HG03571 (cell line): ENCODE measurements around the gene HTR5A.

Experiments
- ATAC-seq: cut with Tn5 transposase; IDR thresholded peaks from one replicate; pipeline ENCODE4 v1.9.1; 2021; ENCODE audit not compliant: unreplicated experiment

Gene HTR5A

GRCh38 chr7:155084969-155085368 is 14.8 kb downstream of the HTR5A start:
- ATAC-seq, result no peak

- no peak for ATAC-seq
Observed at GRCh38 chr7:155090684-155091083, 20.6 kb downstream of the HTR5A start.

- no peak for ATAC-seq
Observed at GRCh38 chr7:155093596-155093995, 23.5 kb downstream of the HTR5A start.

- no peak for ATAC-seq
Observed at GRCh38 chr7:155094636-155095135, 24.6 kb downstream of the HTR5A start.

- no peak for ATAC-seq
Observed at GRCh38 chr7:155097338-155097737, 27.2 kb downstream of the HTR5A start.

DNA sequence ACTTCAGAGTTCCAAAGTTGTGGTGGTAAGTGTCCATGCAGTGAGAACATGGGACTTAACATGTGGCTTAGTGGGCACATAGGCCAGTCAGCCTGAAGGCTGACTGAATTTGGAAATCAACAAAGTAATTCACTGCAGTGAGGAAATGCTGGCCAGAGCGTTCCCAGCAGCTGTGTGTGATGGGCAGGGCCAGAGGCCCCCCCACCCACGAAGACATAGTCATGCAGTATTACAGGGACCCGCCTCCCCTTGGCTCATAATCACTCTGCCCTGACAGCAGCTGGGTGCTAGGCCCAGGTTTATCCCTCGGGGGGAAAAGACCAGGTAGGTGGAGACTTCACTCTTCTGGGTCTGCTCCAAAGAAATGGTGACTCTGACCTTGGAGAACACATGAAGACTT is 33.7 kb downstream of the HTR5A start:
- no peak for ATAC-seq

GRCh38 chr7:155104913-155105312 is 34.8 kb downstream of the HTR5A start:
- ATAC-seq, result no peak

- no peak for ATAC-seq
Observed at GRCh38 chr7:155106356-155106755, 36.2 kb downstream of the HTR5A start.

GRCh38 chr7:155107126-155107525 is 37.0 kb downstream of the HTR5A start:
- no peak for ATAC-seq

GRCh38 chr7:155108144-155108901 is 38.2 kb downstream of the HTR5A start:
- ATAC-seq, result no peak

DNA sequence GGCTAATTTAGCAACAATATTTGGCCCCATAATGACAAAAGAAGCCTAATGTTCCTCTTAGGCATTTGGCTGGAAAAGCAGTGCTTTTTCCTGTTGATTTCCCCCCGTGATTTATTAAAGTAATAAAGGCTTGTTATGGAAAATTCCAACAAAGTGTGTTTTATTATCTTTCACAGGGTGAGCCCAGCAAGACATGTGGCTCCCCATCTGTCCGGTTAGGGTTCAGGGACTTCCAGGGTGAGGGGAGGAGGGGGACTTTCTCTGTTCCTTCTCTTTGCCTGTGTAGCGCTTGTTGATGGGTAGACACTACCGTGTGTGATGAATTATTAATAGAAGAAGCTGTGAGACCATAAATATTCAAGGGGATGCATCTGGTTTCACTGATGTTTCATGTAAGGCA is 39.0 kb downstream of the HTR5A start:
- no peak for ATAC-seq

- ATAC-seq, result no peak
Observed at GRCh38 chr7:155115288-155115687, 45.2 kb downstream of the HTR5A start.

DNA sequence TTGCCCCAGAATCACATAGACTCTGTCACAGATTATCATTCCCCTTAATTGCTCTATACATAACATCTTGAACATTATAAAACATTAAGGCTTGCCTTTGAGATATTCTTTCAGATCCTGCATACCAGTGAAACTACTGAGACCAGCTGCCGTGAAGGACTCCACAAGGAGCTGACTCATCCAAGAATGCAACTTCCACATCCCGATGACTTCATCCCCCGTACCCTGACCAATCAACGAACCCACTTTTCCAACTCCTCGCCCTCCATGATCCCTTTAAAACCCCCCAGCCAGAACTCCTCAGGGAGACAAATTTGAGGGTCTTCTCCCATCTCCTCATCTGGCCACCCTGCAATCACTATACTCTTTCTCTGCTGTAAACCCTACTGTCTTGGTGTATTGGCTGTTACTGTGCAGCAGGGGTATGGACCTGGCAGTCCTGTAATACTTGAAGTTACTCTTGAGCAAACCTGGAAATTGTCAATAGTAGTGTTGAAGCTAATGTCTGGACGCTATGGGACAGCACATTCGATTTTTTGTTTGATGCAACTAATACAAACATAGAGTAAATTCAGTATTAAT is 49.8 kb downstream of the HTR5A start:
- no peak for ATAC-seq

DNA sequence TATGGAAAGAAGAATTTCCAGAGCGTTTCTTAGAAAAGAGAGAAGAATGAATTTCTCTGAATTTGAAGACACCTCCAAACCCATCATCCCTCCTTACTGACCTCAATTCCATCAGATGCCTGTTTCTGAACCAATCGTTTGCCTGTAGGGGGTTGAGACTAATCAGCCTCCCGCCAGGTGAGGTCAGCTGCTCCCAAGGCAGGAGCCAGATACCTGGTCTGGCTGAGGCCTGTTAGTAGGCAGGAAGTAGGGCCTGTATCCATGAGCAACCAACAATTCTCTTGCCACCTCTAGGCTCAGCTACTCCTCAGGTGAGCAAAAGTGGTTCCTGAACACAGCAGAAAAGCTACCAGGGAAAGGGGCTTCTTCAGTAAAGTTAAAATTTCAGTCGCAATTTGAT is 50.3 kb downstream of the HTR5A start:
- no peak for ATAC-seq

- ATAC-seq, result no peak
Observed at GRCh38 chr7:155122831-155123230, 52.7 kb downstream of the HTR5A start.

- no peak for ATAC-seq
Observed at GRCh38 chr7:155123413-155123812, 53.3 kb downstream of the HTR5A start.

GRCh38 chr7:155124706-155125105 is 54.6 kb downstream of the HTR5A start:
- no peak for ATAC-seq

DNA sequence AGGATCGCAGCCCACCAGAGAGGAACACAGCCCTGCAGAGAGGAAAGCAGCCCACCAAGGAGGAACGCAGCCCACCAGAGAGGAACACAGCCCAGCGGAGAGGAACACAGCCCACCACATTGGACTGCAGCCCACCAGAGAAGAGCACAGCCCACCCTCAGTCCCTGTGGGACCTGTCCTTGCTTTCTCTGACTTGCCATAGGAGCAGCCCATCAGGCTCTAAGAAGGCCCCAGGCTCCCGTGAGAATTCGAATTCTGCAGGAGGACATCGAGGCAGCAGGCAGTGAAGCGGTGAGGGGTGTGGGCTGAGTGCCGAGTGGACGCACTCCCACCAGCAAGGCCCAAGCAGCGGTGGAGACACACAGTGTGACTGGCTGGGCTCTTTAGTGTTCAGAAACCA is 59.1 kb downstream of the HTR5A start:
- ATAC-seq, result no peak

DNA sequence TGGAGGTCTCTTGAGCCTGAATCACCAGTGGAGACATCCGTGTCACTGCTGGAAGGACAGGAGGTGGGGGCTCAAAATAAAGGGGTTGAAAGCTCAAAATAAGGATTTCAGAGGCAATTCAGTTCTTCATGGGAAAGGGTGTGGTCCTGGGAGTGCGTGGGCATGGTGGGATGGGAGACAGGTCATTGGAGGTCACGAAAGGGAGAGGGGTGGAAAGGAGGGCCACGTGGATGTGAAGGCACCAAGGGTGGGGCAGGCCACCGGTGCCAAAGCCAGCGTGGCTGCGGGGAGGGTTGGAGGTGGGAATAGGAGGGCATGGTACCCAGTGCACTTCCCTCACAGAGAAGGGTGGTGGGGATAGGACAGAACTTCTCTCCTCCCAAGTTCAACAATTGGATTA is 59.7 kb downstream of the HTR5A start:
- ATAC-seq, result no peak

GRCh38 chr7:155130493-155130892 is 60.4 kb downstream of the HTR5A start:
- ATAC-seq, result no peak

GRCh38 chr7:155131090-155131489 is 61.0 kb downstream of the HTR5A start:
- ATAC-seq, result no peak

GRCh38 chr7:155132431-155132830 is 62.3 kb downstream of the HTR5A start:
- no peak for ATAC-seq
